Nephron progenitor cell (in vitro differentiated cells): ENCODE measurements around the gene ANKRD44.

Experiments
- DNase-seq: peaks from one replicate; pipeline ENCODE4 v3.0.0; 2021
- H3K27ac Mint-ChIP-seq: 2 replicates; pipeline ENCODE4 v1.8.0; 2021; ENCODE audit warnings: mild to moderate bottlenecking, moderate library complexity, mixed read lengths
- H3K27me3 Mint-ChIP-seq: 2 replicates; pipeline ENCODE4 v1.8.0; 2021; ENCODE audit warnings: mild to moderate bottlenecking, low read depth, mixed read lengths; ENCODE audit not compliant: poor library complexity
- H3K36me3 Mint-ChIP-seq: 2 replicates; pipeline ENCODE4 v1.8.0; 2021; ENCODE audit warnings: low read depth, mixed read lengths
- H3K4me1 Mint-ChIP-seq: 2 replicates; pipeline ENCODE4 v1.8.0; 2021; ENCODE audit warnings: mixed read lengths
- H3K4me3 Mint-ChIP-seq: 2 replicates; pipeline ENCODE4 v1.8.0; 2021; ENCODE audit warnings: mild to moderate bottlenecking, moderate library complexity, mixed read lengths
- H3K9me3 Mint-ChIP-seq: 2 replicates; pipeline ENCODE4 v1.8.0; 2021; ENCODE audit warnings: mild to moderate bottlenecking, moderate library complexity, mixed read lengths
- CTCF ChIP-seq: fragments of 200-600 bp; sonication (generic); IDR thresholded peaks from 2 replicates; pipeline ENCODE4 v1.5.0; 2021; ENCODE audit warnings: antibody characterized with exemption

Gene ANKRD44

DNA sequence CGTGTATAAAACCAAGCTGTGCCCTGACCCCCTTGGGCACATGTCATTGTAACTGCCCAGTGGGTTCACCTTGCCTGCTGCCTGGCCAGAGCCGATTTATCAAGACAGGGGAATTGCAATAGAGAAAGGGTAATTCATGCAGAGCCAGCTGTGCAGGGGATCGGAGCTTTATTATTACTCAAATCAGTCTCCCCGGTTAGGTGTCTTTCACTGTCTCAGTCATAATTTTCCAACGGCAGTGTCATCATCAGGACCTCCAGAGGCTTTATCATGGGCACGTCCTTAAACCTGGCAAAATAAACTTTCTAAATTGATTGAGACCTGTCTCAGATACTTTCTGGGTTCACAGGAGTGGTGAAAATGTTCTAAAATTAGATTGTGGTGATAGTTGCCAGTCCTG lies 354.5 kb downstream of the ANKRD44 start:
- Mint-ChIP-seq H3K36me3 (no peaks in the 10 kb centered on the region), H3K27me3 (no peaks in the 10 kb centered on the region), H3K27ac (no peak overlapping the region), H3K4me1 (peaks cover 6% of the 10 kb centered on the region), H3K9me3 (no peaks in the 10 kb centered on the region), H3K4me3 (no peak overlapping the region)
- DNase-seq: no peak
- no peak for TF ChIP-seq CTCF

- no peak for TF ChIP-seq CTCF
These were observed 355.5 kb downstream of the ANKRD44 start for GRCh38 chr2:196955036-196955435.

GRCh38 chr2:196954001-196954400 lies 356.6 kb downstream of the ANKRD44 start:
- TF ChIP-seq CTCF: no peak
- Mint-ChIP-seq H3K36me3 (no peaks in the 10 kb centered on the region), H3K9me3 (no peaks in the 10 kb centered on the region), H3K27me3 (no peaks in the 10 kb centered on the region), H3K4me3 (no peak overlapping the region), H3K4me1 (peaks cover 6% of the 10 kb centered on the region), H3K27ac (no peak overlapping the region)
- no peak for DNase-seq

More at GRCh38 chr2:196955036-196955435, 355.5 kb downstream of the ANKRD44 start:
- H3K9me3 Mint-ChIP-seq: no peaks in the 10 kb centered on the region
- H3K4me3 Mint-ChIP-seq: no peak overlapping the region
- DNase-seq: no peak
- H3K36me3 Mint-ChIP-seq: no peaks in the 10 kb centered on the region
- H3K4me1 Mint-ChIP-seq: peaks cover 6% of the 10 kb centered on the region
- H3K27ac Mint-ChIP-seq: no peak overlapping the region
- no peaks in the 10 kb centered on the region for H3K27me3 Mint-ChIP-seq

- peaks cover 6% of the 10 kb centered on the region for H3K4me1 Mint-ChIP-seq
- H3K27me3 Mint-ChIP-seq: no peaks in the 10 kb centered on the region
- no peak overlapping the region for H3K27ac Mint-ChIP-seq
- no peak overlapping the region for H3K4me3 Mint-ChIP-seq
- H3K36me3 Mint-ChIP-seq: no peaks in the 10 kb centered on the region
- H3K9me3 Mint-ChIP-seq: no peaks in the 10 kb centered on the region
- TF ChIP-seq CTCF: no peak
- no peak for DNase-seq
These were observed 357.6 kb downstream of the ANKRD44 start for GRCh38 chr2:196952936-196953335.

GRCh38 chr2:196951973-196952372 lies 358.6 kb downstream of the ANKRD44 start:
- DNase-seq: no peak
- Mint-ChIP-seq H3K27me3 (no peaks in the 10 kb centered on the region), H3K36me3 (no peaks in the 10 kb centered on the region), H3K4me3 (no peak overlapping the region), H3K9me3 (no peaks in the 10 kb centered on the region), H3K27ac (peak overlapping the region; percentile 2), H3K4me1 (peaks cover 6% of the 10 kb centered on the region)
- no peak for TF ChIP-seq CTCF

DNA sequence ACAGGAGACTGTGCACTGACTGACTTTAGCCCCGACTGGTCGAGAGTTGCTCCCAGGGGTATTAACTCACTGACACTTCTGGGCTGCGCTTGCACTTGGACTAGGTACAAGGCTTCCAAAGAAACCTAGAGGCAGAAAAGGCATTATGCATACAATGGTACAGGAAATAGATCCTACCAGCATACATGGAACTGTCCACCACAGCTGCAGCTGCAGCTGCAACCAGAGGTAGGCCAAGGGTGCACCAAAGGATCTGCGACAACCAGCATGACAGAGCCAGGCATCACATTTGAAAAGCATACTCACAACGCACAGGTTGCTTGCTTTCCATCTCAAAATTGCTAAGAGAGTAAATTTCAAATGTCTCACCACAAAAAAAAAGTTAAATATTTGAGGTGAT lies 361.5 kb downstream of the ANKRD44 start:
- H3K9me3 Mint-ChIP-seq: no peaks in the 10 kb centered on the region
- no peak overlapping the region for H3K4me3 Mint-ChIP-seq
- TF ChIP-seq CTCF: no peak
- no peaks in the 10 kb centered on the region for H3K27me3 Mint-ChIP-seq
- peaks cover 6% of the 10 kb centered on the region for H3K4me1 Mint-ChIP-seq
- H3K27ac Mint-ChIP-seq: no peak overlapping the region
- no peak for DNase-seq
- H3K36me3 Mint-ChIP-seq: no peaks in the 10 kb centered on the region
